HG03439 (cell line): ENCODE results near the gene HYPK.

Experiments
- ATAC-seq: cut with Tn5 transposase; IDR thresholded peaks from one replicate; pipeline ENCODE4 v1.9.1; 2021; ENCODE audit warnings: mild to moderate bottlenecking, moderate library complexity; ENCODE audit not compliant: unreplicated experiment

HYPK gene, protein sequence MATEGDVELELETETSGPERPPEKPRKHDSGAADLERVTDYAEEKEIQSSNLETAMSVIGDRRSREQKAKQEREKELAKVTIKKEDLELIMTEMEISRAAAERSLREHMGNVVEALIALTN

DNA sequence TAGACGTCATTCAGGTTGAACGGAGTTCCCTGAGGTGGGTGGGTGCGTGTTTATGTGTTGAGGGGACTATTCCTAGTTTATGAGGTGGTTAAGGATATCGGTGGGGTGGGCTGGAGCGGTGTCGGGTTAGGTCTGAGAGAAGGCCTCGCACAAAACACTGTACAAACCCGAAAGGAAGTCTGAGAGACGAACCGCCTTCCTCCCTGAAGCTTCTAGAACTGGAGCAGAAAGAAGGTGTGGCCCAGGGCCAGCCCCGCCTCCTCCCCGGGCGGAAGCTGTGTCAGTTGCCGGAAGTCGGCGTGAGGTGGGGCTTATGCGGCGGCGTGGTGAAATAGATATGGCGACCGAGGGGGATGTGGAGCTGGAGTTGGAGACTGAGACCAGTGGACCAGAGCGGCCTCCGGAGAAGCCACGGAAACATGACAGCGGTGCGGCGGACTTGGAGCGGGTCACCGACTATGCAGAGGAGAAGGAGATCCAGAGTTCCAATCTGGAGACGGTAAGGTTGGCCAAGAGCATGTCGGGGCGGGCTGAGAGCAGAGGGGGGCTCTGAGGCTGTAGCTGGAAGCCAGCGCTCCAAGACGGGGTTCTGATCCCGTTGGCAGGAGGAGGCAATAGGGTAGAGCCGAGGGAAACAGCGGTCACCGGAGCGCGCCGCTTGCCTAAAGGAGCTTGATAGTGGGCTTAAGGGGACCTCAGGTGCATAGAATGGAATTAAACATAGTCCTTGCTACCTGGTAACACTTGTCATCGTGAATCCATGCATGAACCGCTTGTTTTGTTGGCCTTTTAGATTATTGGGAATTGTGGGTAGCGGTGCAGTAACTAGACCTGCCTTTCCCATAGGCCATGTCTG, at the start of gene HYPK:
HYPK (plus strand) TSS at position 314 of the 856 bp plus-strand sequence; CDS start at position 338, 24 bp downstream.
- peak; percentile 68 for ATAC-seq

- ATAC-seq, result no peak
Observed at GRCh38 chr15:43751885-43752284, 48.5 kb upstream of the HYPK start.

GRCh38 chr15:43762824-43763223, 37.6 kb upstream of the HYPK start:
- no peak for ATAC-seq

DNA sequence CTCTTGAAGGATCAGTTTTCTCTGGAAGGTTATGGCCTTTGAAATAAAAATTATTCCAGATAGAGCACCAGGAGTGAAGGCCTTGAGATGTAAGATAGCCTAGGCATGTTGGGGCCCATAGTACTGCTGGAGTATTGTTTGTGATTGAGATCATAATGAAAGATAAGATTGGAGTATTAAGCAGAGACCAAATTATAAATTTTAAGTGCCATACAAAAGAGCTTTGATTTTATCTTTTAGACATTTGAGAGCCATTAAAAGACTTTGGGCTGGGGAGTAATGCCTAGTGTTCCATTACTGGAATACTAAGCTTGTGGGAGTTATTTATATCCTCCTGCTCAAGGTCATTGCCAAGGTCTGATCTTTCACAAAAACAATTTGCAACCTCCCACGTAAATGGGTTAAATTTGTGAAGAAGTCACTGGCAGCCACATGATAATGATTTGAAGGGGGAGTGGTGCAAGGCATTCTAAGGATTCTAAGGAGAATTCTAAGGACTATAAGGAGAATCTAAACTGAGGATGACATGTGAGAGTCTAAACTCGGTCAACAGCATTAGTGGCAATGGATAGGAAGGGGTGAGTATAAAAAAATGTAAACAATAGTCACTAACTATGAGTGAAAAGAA, 36.5 kb upstream of the HYPK start:
- no peak for ATAC-seq

DNA sequence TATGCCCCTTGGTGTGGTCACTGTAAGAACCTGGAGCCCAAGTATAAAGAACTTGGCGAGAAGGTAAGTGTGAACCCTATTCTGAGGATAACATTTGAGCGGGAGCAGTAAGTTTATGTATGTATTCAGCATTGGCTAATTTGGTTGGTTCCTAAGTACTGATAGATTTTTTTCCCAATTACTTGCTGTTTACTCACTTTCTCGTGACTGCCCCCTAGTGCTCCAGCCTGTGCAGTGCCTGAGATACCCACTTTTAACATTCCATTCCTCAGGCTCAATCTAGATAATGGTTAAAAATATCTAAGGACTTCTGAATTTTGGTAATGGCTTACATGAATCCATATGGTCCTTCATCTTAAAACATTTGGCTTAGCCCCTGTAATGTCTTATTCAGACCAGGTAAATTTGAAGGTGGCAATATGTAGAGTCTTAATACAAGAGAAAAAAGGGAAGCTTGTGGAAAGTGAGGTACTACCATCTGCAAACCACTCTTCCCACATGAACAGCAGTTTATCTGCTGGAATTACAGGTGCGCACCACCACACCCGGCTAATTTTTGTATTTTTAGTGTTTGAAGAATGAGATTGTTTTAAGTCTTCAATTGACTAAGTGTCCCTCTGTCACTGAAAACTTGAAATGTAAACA, 30.7 kb upstream of the HYPK start:
- ATAC-seq, result no peak

- ATAC-seq, result no peak
Observed at GRCh38 chr15:43771816-43772215, 28.6 kb upstream of the HYPK start.

GRCh38 chr15:43772624-43773023, 27.8 kb upstream of the HYPK start:
- no peak for ATAC-seq

- no peak for ATAC-seq
Observed at GRCh38 chr15:43774062-43774461, 26.3 kb upstream of the HYPK start.

- ATAC-seq, result no peak
Observed at GRCh38 chr15:43775411-43775965, 24.9 kb upstream of the HYPK start.

DNA sequence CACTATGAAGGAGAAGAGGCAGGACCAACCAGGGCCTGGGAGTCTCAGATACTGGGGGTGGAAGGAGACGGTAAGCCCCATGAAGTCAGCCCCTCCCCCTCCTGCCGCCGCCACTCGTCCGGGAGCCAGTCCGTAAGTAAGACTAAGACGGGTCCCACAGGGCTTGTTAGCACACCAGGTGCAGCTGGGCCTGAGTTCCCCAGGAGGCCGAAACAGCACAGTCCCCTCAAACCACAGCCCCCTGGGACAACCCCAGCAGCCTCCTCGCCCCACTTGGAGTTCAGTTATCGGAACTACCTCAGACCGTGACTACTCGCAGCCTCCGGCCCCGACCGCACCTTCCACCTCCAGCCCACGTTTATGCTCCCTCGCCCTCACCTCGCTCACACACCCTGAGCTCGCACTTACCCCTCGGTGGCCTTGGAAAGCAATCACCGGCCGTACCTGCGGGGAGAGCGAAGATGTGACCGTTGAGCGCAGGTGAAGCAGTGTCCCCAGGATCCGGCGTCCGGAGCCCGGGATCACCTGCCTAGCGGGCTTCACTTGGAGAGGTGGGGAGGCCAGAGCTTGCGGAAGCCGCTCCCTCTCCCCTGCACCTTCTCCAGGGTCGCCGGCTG, 24.2 kb upstream of the HYPK start:
- ATAC-seq, result peak; percentile 47

GRCh38 chr15:43776718-43777266, 23.6 kb upstream of the HYPK start, which contains the start of gene ELL3:
ELL3 (minus strand) TSS chr15:43776966; CDS start chr15:43776901, 65 bp downstream.
- peak; percentile 39 for ATAC-seq

DNA sequence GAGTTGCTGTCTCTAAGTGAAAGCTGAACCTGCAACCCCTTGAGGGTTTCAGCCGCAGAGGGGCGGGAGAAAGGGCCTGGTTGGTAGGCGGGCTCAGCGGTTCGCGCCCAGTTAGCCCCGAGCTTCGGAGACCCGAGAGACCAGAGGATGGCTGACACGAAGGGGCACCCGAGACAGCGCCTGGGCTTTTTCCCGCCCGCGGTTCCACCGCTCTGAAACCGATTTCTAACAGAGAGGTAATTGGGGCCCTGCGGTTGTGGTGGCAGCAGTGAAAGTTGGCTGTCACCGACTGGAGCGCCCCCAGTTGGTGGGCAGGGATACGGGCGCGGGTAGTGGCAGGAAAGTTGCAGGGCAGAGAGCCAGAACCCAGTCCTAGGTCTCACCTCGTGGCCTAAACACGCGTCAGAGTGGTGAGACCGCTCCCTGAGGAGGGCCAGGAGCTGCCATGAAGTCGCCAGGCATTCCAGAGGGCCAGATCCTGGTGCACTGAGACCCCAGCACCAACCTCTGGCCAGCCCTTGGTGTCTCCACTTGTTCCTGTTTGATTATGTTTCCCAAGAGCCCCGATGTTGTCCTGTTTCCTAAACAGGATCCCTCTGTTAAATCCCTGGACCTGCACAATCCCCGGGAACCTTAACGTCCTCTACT, 23.0 kb upstream of the HYPK start:
- ATAC-seq, result peak; percentile 44

DNA sequence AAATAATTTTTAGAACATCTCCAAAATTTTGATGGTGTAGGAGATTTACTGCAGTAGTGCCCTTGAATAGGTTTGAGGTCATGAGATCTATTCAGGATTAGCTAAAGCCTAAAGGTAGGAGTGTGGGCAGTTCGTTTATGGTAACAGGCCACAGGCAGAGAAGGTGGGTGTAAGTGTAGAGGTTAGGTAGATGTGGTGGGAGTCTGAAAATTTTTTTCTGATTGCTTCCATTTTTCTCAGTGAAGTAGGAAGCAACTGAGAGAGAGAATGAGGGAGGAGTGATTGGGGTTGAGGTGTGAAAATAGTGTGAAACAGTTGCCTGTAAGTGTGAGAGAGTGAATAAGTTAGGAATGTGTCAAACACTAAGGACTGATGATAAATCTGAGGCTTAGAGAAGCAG, 21.4 kb upstream of the HYPK start:
- ATAC-seq, result no peak

GRCh38 chr15:43789409-43789808, 11.0 kb upstream of the HYPK start:
- no peak for ATAC-seq

DNA sequence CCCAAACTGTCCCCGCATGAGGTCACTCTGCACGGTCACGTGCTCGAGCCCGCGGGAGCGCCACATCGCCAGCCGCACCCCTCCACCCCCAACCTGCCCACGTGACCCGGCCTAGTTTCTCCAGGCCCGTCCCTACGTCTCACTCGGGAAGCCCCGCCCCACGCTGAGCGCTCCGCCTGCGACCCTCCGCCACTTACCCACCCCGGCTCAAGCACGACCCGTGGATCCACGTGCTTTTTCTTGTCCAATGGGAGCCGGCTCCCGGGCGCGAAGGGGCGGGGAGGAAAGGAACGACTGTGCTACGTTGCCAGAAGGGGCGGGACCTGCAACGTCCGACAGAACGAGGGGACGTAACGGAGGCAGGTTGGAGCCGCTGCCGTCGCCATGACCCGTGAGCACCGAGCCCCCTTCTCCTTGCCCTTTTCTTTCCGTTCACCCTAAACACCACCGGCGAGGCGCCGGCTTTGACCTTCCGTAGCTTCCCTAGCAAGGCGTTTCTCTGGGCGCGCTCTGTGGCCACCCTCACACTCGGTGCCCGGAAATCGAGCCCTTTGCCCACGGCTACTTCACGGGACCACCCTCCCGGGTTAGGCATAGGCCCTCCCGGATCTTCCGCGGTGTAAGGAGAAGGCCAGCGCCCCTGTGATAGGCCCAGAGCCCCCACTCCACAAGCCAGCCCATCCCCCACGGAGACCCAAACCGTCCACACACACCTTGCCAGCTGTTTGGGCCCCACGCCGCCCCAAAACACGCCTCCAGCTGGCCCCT, 8.2 kb upstream of the HYPK start, which contains the start of gene SERF2:
SERF2 (plus strand) TSS at position 328 of the 768 bp plus-strand sequence; CDS start at position 385, 57 bp downstream.
- peak; percentile 83 for ATAC-seq

- no peak for ATAC-seq
Observed at GRCh38 chr15:43792761-43793476, 7.5 kb upstream of the HYPK start.

GRCh38 chr15:43793647-43794046, 6.8 kb upstream of the HYPK start:
- ATAC-seq, result no peak

- ATAC-seq, result no peak
Observed at GRCh38 chr15:43794269-43795037, 5.9 kb upstream of the HYPK start.
